ENCODE results near the gene TMUB1.

DNA sequence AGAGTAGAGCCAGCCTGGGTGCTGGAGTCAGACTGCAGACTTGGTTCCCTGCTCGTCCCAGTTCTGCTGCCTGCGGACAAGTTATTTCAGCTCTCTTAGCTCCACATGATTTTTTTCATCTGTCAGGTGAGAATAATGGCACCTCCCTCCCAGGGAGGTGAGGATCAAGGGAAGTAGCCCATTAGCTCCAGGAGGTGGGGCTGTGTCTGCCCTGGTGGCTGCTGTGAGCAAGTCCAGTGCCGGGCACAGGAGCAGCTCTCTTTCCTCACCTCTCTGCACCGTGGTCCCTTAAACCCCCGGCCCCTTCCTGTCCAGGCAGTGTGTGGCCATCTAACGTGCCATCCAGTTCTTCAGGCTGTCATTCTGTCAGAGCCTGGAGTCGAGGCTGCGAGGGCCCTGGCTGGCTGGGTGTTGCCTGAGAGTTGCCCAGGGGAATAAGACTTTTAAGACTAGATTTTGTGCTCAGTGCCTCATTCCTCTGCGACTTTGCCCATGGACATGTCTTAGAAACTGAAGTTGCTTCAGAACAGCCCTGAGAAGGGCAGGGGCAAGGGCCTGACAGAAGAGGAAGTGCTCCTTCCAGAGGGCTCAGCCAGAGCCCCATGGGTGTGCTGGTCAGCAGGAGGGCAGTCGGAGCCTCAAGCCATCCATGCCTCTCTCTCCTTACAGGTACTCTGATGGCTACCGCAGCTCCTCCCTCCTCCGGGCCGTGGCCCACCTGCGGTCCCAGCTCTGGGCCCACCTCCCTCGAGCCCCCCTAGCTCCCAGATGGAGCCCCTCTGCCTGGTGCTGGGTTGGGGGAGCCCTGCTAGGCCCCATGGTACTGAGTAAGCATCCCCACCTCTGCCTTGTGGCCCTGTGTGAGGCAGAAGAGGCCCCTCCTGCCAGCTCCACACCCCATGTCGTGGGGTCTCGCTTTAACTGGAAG is 50.1 kb downstream of the TMUB1 start:
- TF ChIP-seq, protein P1, sequence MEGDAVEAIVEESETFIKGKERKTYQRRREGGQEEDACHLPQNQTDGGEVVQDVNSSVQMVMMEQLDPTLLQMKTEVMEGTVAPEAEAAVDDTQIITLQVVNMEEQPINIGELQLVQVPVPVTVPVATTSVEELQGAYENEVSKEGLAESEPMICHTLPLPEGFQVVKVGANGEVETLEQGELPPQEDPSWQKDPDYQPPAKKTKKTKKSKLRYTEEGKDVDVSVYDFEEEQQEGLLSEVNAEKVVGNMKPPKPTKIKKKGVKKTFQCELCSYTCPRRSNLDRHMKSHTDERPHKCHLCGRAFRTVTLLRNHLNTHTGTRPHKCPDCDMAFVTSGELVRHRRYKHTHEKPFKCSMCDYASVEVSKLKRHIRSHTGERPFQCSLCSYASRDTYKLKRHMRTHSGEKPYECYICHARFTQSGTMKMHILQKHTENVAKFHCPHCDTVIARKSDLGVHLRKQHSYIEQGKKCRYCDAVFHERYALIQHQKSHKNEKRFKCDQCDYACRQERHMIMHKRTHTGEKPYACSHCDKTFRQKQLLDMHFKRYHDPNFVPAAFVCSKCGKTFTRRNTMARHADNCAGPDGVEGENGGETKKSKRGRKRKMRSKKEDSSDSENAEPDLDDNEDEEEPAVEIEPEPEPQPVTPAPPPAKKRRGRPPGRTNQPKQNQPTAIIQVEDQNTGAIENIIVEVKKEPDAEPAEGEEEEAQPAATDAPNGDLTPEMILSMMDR (IDR thresholded peaks at IDR 0.05; ENCODE audit: low read length), result no peak
- no peak for TF ChIP-seq EZH2phosphoT487 (IDR thresholded peaks at IDR 0.05; ENCODE audit: low read length)

All from MM.1S (cell line).